ENCODE results near the gene SLC35B2.

Gene SLC35B2

DNA sequence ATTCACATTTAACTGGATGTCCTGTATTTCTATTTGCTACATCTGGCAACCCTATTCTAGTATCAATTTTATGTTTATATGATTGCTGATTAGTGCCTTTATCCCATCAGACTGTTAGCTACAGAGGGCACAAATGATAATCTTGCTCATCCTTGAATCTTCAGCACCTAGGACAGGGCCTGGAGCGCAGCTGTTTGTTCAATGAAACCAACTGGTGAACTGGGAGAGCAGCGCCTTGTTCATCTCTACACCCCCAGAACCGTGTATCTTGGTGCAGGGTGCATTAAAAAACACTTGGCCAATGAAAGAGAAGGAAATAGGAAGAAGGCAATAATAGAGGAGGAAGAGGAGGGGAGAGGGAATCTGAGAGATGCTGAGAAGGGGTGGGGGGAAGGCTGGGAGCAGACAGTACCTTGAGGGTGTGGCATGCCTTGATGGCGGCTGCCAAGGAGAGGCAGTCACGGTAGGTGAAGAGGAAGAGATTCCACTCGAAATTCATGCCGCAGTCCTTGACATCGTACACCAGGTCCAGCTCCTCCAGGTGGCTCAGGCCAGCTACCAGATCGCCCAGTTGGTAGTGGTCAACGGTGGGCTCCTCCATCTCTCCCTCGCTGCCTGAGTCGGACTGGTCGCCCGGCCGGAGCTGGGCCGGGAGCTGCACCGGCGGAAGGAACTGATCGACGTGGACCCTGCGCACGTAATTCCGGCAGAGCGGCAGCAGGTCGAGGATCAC is 28.4 kb upstream of the SLC35B2 start:
- H3K27me3 ChIP-seq (ENCODE audit: control insufficient read depth, insufficient read depth, low read length): no peaks in the 10 kb centered on the region
- no peak overlapping the region for H3K9ac ChIP-seq
- H3K4me1 ChIP-seq: no peaks in the 10 kb centered on the region
- H2AFZ ChIP-seq: no peak overlapping the region
- TF ChIP-seq, protein P1, sequence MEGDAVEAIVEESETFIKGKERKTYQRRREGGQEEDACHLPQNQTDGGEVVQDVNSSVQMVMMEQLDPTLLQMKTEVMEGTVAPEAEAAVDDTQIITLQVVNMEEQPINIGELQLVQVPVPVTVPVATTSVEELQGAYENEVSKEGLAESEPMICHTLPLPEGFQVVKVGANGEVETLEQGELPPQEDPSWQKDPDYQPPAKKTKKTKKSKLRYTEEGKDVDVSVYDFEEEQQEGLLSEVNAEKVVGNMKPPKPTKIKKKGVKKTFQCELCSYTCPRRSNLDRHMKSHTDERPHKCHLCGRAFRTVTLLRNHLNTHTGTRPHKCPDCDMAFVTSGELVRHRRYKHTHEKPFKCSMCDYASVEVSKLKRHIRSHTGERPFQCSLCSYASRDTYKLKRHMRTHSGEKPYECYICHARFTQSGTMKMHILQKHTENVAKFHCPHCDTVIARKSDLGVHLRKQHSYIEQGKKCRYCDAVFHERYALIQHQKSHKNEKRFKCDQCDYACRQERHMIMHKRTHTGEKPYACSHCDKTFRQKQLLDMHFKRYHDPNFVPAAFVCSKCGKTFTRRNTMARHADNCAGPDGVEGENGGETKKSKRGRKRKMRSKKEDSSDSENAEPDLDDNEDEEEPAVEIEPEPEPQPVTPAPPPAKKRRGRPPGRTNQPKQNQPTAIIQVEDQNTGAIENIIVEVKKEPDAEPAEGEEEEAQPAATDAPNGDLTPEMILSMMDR (IDR thresholded peaks at IDR 0.05): no peak
- no peaks in the 10 kb centered on the region for H3K79me2 ChIP-seq
- no peak overlapping the region for H3K4me3 ChIP-seq (ENCODE audit: low read depth, low read length)
- no peaks in the 10 kb centered on the region for H3K9me3 ChIP-seq (ENCODE audit: control insufficient read depth, low read length)
- H3K27ac ChIP-seq: no peak overlapping the region
- no peak overlapping the region for H3K4me2 ChIP-seq (ENCODE audit: low read length)
- H3K36me3 ChIP-seq (ENCODE audit: control insufficient read depth, insufficient read depth, low read length): no peaks in the 10 kb centered on the region

- Histone ChIP-seq H2AFZ (no peak overlapping the region), H3K4me1 (no peaks in the 10 kb centered on the region), H3K36me3 (ENCODE audit: control insufficient read depth, insufficient read depth, low read length) (no peaks in the 10 kb centered on the region), H3K9me3 (ENCODE audit: control insufficient read depth, low read length) (no peaks in the 10 kb centered on the region), H3K27me3 (ENCODE audit: control insufficient read depth, insufficient read depth, low read length) (no peaks in the 10 kb centered on the region), H3K4me3 (ENCODE audit: low read depth, low read length) (no peak overlapping the region), H3K79me2 (no peaks in the 10 kb centered on the region), H3K9ac (no peak overlapping the region), H3K27ac (no peak overlapping the region), H3K4me2 (ENCODE audit: low read length) (no peak overlapping the region)
- TF ChIP-seq, protein P1 (IDR thresholded peaks at IDR 0.05): no peak
Measured at GRCh38 chr6:44284867-44285266, 27.5 kb upstream of the SLC35B2 start.

DNA sequence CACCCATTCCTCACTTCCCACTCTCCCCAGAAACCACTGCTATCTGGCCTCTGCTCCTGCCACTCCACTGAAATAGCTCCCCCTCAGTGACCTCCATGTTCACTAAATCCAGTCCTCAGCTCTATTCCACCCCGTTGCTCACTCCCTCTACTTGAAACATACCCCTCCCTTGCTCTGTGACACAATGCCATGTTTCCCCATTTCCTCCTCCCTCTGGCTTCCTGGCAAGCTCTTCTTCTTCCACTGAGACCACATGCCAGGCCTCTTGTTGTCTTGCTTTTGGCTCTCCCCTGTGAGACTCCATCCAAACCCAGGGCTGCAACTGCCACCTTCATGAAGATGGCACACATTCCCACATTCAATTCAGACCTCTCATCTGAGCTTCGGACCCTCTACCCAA is 26.8 kb upstream of the SLC35B2 start:
- no peaks in the 10 kb centered on the region for H3K36me3 ChIP-seq (ENCODE audit: control insufficient read depth, insufficient read depth, low read length)
- no peaks in the 10 kb centered on the region for H3K27me3 ChIP-seq (ENCODE audit: control insufficient read depth, insufficient read depth, low read length)
- TF ChIP-seq, protein P1 (IDR thresholded peaks at IDR 0.05): no peak
- no peak overlapping the region for H3K9ac ChIP-seq
- H3K4me3 ChIP-seq (ENCODE audit: low read depth, low read length): no peak overlapping the region
- no peaks in the 10 kb centered on the region for H3K4me1 ChIP-seq
- H3K9me3 ChIP-seq (ENCODE audit: control insufficient read depth, low read length): no peaks in the 10 kb centered on the region
- H3K79me2 ChIP-seq: no peaks in the 10 kb centered on the region
- H2AFZ ChIP-seq: no peak overlapping the region
- H3K27ac ChIP-seq: no peak overlapping the region
- H3K4me2 ChIP-seq (ENCODE audit: low read length): no peak overlapping the region

- Histone ChIP-seq H3K9ac (no peak overlapping the region), H3K4me3 (ENCODE audit: low read depth, low read length) (no peak overlapping the region), H3K27ac (no peak overlapping the region), H2AFZ (no peak overlapping the region), H3K4me1 (no peaks in the 10 kb centered on the region), H3K36me3 (ENCODE audit: control insufficient read depth, insufficient read depth, low read length) (no peaks in the 10 kb centered on the region), H3K27me3 (ENCODE audit: control insufficient read depth, insufficient read depth, low read length) (no peaks in the 10 kb centered on the region), H3K9me3 (ENCODE audit: control insufficient read depth, low read length) (no peaks in the 10 kb centered on the region), H3K4me2 (ENCODE audit: low read length) (no peak overlapping the region), H3K79me2 (no peaks in the 10 kb centered on the region)
- TF ChIP-seq, protein P1 (IDR thresholded peaks at IDR 0.05): no peak
Measured at GRCh38 chr6:44278774-44279697, 21.7 kb upstream of the SLC35B2 start.

Data from parathyroid adenoma (tissue), 2 donors.